NCI-H446 treated with DMSO at 0.1 percent for 48 hours (cell line): ENCODE measurements around the gene CCM2L.

Experiments used
- DNase-seq: peaks from one replicate; lab custom pipeline; 2025; lab: John Stamatoyannopoulos, UW

Gene CCM2L

DNA sequence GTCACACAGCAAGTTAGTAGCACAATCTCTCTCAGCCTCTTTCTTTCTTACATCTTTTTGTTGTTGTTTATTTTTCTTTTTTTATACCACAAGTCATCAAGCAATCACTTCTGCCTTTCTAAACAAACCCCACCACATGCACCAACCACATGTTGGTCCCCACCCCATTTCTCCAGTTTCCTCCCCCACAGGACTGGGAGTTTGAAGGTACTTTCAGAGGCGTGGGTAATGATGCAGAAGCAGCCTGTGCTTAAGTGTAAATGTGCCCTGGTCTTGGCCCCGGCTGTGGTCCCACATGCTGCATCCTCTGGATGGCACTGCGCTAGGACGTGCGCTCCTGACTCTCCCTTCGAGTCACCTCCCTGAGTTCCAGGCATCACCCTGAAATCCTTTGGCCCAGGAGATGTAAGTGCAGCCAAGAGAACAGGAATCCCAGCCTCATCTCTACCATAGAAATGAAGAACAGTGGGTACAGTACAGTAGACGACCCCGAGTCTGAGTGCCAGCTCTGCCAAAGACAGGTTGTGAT, 47.5 kb downstream of the CCM2L start:
- no peak for DNase-seq

DNA sequence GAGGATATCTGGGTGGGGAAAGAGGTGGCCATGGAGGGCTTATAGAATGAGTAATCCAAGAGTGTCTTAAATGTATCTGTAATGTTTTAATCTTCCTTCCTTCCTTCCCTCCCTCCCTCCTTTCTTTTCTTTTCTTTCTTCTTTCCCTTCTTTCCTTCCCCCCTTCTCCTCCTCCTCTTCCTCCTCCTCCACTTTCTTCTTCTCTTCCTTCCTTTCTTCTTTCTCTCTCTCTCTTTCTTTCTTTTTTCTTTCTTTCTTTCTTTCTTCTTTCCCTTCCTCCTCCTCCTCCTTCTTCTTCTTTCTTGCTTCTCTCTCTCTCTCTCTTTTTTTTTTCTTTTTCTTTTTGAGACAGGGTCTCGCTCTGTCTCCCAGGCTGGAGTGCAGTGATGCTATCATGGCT, 49.0 kb downstream of the CCM2L start:
- DNase-seq, result no peak

GRCh38 chr20:32062776-32063170, 52.5 kb downstream of the CCM2L start:
- DNase-seq, result no peak

- DNase-seq, result no peak
These were observed 53.5 kb downstream of the CCM2L start for GRCh38 chr20:32063695-32064094.

DNA sequence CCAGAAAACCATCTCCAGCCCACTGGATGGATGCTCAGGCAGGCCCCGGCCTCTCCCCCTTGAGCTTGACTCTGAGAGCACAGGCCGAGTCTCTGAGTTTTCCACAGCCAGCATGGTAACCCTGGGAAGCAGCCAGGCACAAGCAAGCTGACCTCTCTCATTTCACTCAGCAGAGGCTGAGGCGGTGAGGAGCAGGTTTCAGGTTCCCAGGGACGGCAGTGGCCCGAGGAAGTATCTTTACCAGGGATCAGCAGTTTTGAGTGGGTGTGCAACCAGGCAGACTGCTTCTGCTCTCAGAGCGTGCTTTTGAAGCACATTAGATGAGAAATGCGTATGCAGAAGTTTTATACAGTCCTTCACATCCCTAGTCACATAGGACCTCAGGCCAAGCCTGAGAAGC, 54.4 kb downstream of the CCM2L start:
- DNase-seq, result no peak

DNA sequence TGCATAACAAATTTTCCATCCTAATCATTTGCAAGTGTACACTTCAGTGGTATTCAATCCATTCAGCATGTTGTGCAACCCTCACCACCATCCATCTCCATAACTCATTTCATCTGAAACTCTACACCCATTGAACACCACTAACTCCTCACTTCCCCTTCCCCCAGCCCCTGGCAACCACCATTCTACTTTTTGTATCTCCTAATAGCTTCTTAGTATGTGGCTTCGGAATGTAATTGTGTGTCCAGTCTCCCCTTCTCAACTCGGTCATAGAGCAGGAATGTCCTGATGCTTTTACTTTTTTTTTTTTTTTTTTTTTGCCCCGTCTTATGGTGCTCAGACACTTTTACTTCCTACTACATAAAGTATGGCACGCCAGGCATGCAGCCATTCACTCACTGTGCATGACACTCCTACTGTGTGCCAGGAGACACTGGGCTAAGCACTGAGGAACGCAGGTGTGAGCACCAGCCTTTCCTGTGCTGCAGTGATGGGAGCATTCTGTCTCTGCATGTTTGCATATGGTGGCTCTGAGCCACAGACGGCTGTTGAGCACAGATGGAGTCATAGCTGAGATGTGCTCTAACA, 57.1 kb downstream of the CCM2L start:
- DNase-seq, result no peak

GRCh38 chr20:32068174-32068573, 57.9 kb downstream of the CCM2L start:
- no peak for DNase-seq

DNA sequence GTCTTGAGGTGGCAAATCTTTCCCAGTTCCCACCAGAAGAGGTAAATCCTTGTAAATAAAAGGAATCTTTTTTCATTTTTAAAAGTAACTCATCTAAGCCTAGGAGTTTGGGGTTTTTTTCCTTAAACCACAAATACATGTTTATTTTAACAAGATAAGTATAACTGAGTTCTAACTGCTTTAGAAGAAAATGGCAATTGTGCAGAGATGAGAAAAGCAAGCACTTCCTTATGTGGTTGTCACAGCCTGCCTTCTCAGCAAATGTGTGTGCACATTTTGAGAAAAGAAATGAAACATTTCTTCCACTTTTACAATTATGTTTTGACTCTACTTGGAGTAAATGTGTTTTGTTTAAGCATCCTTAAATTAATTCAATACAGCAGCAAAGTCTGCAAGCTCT, 59.5 kb downstream of the CCM2L start:
- DNase-seq, result no peak

GRCh38 chr20:32070282-32070681, 60.0 kb downstream of the CCM2L start:
- no peak for DNase-seq

DNA sequence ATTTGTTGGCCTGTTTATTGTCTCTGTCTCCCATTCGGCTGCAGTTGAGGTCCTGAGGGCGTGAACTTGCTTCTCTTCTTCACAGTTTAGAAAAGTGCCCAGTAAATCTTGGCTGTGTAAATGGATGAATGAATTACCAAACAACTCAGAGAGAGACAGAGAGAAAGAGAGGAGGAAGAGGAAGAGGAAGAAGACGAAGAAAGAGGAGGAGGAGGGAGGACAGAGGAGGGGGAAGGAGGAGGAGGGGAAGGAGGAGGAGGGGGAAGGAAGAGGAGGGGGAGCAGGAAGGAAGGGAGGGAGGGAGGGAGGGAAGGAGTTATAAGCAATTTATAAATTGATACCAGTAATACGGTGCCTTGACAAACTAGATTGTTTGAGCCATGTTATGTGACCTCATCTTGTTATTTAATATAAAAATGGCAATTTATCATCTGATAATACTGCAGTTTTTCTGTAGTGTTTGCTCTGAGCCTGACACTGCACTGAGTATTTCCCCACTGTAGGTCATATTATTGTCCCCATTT, 60.5 kb downstream of the CCM2L start:
- no peak for DNase-seq

- DNase-seq, result no peak
These were observed 61.3 kb downstream of the CCM2L start for GRCh38 chr20:32071395-32072167.

DNA sequence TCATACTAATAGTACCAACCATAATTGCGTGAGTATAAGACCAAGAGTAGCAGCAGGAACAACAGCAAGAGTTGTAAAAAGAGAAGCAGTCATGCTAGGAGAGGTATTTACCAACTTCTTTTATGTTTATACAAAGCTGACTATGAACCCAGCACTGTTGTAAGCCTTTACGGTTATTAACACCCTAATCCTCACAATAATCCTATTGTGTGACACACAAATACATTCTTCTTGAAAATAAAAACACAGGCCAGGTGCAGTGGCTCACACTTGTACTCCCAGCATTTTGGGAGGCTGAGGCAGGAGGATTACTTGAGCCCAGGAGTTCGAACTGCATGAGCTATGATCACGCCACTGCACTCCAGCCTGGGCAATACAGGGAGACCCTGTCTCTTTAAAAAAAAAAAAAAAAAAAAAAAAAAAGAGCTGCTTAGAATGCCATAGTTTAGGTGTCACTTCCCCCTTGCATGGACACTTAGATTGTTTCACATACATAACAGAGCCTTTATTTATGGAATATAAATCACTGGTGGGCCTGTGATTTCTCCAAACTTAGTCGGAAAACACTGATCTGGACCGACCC, 62.0 kb downstream of the CCM2L start:
- DNase-seq, result no peak

GRCh38 chr20:32075534-32075933, 65.3 kb downstream of the CCM2L start:
- no peak for DNase-seq

DNA sequence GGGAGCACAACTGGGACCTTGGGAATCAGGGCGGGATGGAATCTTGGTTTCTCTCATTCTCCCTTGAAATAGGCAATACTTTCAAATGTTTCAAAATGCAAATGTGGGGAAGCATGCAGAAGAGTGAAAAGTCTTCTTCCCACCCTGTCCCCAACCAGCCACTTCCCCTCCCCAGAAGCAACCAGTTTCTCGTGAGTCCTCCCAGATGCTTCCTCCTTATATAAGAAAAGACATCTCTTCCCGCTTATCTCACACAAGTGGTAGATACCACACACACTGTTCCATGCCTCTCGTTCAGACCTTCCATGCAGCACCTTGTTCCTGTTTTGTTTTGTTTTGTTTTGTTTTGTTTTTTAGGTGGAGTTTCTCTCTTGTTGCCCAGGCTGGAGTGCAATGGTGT, 67.0 kb downstream of the CCM2L start:
- no peak for DNase-seq

GRCh38 chr20:32078322-32078721, 68.1 kb downstream of the CCM2L start:
- no peak for DNase-seq

- no peak for DNase-seq
These were observed 68.6 kb downstream of the CCM2L start for GRCh38 chr20:32078791-32079190.

- DNase-seq, result no peak
These were observed 69.4 kb downstream of the CCM2L start for GRCh38 chr20:32079655-32080109.

- DNase-seq, result no peak
These were observed 70.5 kb downstream of the CCM2L start for GRCh38 chr20:32080783-32081182.
